ENCODE results near the gene GIMAP6. TPM values are rescaled to one million over a fixed set of nuclear protein-coding genes. Genes with fewer than 3 reads are reported as not detected.

Gene GIMAP6
- total RNA-seq, 1 experiment from 2014 or later, result 0.13 TPM

- DNase-seq (ENCODE audit: low spot score) (no peak), ATAC-seq (no peak)
- ChIA-PET CTCF (no interaction called here), POLR2A (no interaction called here)
- TF ChIP-seq, protein P1, sequence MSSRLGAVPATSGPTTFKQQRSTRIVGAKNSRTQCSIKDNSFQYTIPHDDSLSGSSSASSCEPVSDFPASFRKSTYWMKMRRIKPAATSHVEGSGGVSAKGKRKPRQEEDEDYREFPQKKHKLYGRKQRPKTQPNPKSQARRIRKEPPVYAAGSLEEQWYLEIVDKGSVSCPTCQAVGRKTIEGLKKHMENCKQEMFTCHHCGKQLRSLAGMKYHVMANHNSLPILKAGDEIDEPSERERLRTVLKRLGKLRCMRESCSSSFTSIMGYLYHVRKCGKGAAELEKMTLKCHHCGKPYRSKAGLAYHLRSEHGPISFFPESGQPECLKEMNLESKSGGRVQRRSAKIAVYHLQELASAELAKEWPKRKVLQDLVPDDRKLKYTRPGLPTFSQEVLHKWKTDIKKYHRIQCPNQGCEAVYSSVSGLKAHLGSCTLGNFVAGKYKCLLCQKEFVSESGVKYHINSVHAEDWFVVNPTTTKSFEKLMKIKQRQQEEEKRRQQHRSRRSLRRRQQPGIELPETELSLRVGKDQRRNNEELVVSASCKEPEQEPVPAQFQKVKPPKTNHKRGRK (CRISPR knock-in tag; IDR thresholded peaks at IDR 0.05; ENCODE audit: borderline replicate concordance), result no peak
- TF ChIP-seq, protein P2, sequence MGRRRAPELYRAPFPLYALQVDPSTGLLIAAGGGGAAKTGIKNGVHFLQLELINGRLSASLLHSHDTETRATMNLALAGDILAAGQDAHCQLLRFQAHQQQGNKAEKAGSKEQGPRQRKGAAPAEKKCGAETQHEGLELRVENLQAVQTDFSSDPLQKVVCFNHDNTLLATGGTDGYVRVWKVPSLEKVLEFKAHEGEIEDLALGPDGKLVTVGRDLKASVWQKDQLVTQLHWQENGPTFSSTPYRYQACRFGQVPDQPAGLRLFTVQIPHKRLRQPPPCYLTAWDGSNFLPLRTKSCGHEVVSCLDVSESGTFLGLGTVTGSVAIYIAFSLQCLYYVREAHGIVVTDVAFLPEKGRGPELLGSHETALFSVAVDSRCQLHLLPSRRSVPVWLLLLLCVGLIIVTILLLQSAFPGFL (CRISPR knock-in tag; IDR thresholded peaks at IDR 0.05; ENCODE audit: borderline replicate concordance), result no peak
- TF ChIP-seq, protein P3, sequence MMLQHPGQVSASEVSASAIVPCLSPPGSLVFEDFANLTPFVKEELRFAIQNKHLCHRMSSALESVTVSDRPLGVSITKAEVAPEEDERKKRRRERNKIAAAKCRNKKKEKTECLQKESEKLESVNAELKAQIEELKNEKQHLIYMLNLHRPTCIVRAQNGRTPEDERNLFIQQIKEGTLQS (CRISPR knock-in tag; conservative IDR thresholded peaks at IDR 0.05), result no peak
- TF ChIP-seq ARID4B (CRISPR knock-in tag; IDR thresholded peaks at IDR 0.05; ENCODE audit: borderline replicate concordance) (no peak), IRF2 (CRISPR knock-in tag; IDR thresholded peaks at IDR 0.05; ENCODE audit: borderline replicate concordance, low read depth) (no peak), ZNF263 (CRISPR knock-in tag; IDR thresholded peaks at IDR 0.05; ENCODE audit: low read depth) (no peak), MAX (CRISPR knock-in tag; IDR thresholded peaks at IDR 0.05) (no peak), JUN (CRISPR knock-in tag; IDR thresholded peaks at IDR 0.05) (no peak), TEAD1 (CRISPR knock-in tag; IDR thresholded peaks at IDR 0.05) (no peak), IRF1 (CRISPR knock-in tag; IDR thresholded peaks at IDR 0.05) (no peak), KAT7 (CRISPR knock-in tag; IDR thresholded peaks at IDR 0.05; ENCODE audit: borderline replicate concordance) (no peak), MXD4 (CRISPR knock-in tag; IDR thresholded peaks at IDR 0.05; ENCODE audit: borderline replicate concordance) (no peak), ZNF317 (CRISPR knock-in tag; IDR thresholded peaks at IDR 0.05; ENCODE audit: borderline replicate concordance, low read depth) (no peak), ZNF219 (CRISPR knock-in tag; IDR thresholded peaks at IDR 0.05; ENCODE audit: borderline replicate concordance) (no peak)
- no peak overlapping the region for H3K4me3 Mint-ChIP-seq
- H3K9me3 Mint-ChIP-seq, result peaks cover 20% of the 10 kb centered on the region
- H3K4me1 Mint-ChIP-seq, result no peaks in the 10 kb centered on the region
- peaks cover 2% of the 10 kb centered on the region; the same call in 1 of the 2 replicates for H3K36me3 Mint-ChIP-seq
- peaks cover 43% of the 10 kb centered on the region for H3K27me3 Mint-ChIP-seq (ENCODE audit: low read depth)
- no peak overlapping the region for H3K27ac Mint-ChIP-seq
Observed at GRCh38 chr7:150668977-150669376, 36.8 kb upstream of the GIMAP6 start.

DNA sequence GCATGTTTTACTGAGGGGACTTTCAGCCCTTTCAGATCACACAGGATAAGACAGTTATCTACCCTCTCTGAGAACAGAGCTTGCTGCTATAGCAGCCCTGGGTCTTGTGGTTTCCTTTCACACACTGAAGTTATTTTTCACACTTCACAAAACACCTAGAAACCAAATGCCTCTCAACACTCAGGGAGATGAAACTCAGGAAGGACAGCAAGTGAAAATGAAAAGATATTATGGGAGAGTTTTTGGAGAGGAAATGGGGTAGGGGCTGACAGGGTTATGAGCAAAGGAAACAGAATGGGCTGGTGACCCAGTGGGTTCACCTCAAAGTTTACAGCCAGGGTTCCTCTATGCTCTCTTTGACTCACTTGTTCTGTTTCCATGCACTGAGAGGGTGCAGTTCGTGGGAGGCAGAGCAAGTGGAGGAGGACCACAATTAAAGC, 36.3 kb upstream of the GIMAP6 start:
- H3K27me3 Mint-ChIP-seq (ENCODE audit: low read depth), result peaks cover 46% of the 10 kb centered on the region
- no peak overlapping the region for H3K27ac Mint-ChIP-seq
- H3K4me1 Mint-ChIP-seq, result no peaks in the 10 kb centered on the region
- DNase-seq (ENCODE audit: low spot score), result no peak
- peaks cover 20% of the 10 kb centered on the region for H3K9me3 Mint-ChIP-seq
- CTCF ChIA-PET, result no interaction called here
- POLR2A ChIA-PET, result no interaction called here
- ATAC-seq, result no peak
- no peak for TF ChIP-seq IRF1 (CRISPR knock-in tag; IDR thresholded peaks at IDR 0.05)
- no peak overlapping the region for H3K4me3 Mint-ChIP-seq
- peaks cover 2% of the 10 kb centered on the region; the same call in 1 of the 2 replicates for H3K36me3 Mint-ChIP-seq
